GM18502 (cell line): ENCODE results near the gene TRAPPC10.

Experiments
- ATAC-seq: cut with Tn5 transposase; IDR thresholded peaks from one replicate; pipeline ENCODE4 v1.9.1; 2021; ENCODE audit warnings: mild to moderate bottlenecking; ENCODE audit not compliant: unreplicated experiment, poor library complexity

Gene TRAPPC10

DNA sequence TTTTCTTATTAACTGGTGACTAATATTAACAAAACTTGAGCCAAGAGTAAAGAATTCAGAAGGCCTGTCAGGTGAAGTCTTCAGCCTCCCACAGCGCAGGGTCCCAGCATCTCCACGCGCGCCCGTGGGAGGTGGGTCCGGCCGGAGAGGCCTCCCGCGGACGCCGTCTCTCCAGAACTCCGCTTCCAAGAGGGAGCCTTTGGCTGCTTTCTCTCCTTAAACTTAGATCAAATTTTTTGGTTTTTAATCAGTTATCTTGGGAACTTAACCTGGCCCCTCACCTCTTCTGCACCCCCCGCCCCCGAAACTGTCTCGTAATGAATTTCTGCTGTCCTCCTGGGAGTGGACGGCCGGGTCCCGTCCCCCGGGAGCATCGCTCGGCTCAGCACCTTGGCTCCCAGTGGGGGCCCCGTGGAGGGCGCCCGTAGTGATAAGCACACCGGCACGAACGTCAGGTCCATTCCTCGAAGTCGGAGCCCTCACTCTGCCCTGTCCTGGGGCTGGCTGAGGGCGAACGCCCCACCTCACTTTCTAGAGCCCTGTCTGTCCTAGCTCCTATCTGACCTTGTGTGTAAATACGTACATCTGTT is 29.5 kb upstream of the TRAPPC10 start:
- no peak for ATAC-seq

DNA sequence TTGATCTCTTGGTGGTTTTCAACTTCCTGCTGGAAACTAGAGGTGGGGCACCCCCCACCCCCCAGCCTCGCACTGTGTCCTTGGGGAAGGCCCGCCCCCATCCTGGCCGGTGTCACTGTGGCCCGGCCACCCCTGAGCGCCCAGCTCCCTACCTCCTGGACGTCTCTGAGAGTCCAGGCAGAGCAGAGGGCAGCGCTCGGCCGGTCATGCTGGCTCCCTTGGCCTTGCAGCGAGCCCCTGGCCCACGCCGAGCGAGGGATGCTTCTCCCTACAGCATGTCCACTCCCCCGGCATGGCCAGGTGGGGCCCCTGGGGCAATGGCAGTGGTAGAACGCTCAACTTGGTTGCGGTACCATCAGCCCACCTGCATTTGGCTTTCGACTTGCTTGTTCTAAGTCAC is 28.7 kb upstream of the TRAPPC10 start:
- no peak for ATAC-seq

DNA sequence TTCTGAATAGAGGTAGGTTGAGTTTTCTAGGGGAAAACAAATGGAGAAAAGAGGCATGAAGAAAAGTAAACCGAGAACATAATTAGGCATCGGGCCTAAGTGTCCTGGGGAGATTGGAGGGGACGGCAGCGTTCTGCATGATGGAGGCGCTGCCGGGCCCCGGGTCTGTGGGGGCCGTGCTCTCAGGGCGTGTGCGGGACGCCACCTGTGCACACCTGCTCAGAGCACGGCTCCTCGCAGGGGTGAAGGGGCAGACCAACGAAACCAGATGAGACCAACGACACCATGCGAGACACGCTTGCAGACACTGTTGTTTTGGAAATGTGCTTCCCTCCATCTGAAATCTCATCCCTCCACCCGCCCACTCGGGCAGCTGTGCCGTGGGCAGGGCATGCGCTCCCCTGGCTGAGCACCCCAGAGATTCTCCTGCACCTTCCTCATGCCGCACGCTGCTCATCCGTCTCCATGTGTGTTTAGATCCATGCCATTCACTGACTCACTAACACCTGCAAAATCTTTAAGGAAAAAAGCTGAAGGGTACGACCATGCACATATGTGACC is 28.2 kb upstream of the TRAPPC10 start:
- ATAC-seq, result no peak

DNA sequence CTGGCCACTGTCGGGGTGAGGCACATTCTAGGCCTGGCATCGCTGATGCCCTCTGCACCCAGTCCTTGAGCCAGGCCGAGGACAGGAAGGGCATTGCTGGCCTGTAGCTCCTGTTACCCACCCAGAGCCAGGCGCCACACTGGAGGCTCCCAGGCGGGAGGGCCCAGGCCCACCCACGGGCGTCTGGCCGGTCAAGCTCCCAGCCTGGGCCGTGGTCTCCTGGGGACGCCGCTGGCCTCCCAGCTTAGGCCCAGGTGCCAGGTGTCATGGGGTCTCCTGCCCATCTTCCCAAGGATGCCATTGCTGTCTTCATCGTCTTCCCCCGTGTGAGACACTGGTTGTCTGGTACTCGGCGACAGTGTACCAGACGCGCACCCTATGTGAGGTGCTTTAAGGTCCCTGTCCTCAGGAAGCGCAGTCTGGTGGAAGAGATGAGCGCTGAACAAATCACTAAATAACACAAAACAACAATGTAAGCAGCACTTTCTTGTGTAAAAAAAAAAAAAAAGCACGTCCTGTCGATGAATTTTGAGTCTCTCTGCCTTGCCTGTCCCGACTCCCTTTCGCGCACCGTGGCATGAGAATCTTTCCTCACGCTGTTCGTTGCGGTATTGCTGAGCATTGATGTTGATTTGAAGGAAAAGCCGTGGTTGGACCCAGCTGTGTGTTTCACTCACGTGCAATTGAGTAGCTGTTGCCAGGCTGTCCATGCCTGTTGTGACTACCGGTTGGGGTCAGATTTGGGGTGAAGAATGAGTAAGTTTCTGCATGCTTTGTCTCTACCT is 27.0 kb upstream of the TRAPPC10 start:
- ATAC-seq, result no peak

DNA sequence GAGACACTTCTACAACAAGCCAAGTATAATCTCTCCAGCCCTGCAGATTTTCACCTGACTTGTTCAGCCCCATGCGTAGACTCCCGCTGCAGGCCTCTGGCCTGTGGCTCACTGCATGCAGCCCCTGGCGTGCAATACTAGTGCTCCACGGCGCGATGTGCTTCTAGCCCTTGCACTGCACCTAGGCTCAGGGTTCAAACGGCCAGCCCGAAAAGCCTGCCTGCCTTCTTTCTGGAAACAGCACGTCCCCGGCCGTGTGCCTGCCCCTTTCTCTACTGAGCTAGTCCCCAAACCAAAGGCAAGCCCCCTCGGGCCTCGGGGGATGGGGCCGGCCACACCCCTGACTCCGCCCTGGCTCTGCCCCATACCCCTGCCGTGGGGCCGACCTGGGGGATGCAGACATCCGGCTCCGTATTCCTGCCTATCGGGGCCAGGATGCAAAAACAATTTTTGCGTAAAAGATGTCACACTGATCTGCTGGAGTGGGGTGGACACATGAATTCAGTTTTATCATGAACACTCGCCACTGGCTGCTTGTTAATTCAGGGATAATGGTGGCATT is 26.3 kb upstream of the TRAPPC10 start:
- ATAC-seq, result no peak

DNA sequence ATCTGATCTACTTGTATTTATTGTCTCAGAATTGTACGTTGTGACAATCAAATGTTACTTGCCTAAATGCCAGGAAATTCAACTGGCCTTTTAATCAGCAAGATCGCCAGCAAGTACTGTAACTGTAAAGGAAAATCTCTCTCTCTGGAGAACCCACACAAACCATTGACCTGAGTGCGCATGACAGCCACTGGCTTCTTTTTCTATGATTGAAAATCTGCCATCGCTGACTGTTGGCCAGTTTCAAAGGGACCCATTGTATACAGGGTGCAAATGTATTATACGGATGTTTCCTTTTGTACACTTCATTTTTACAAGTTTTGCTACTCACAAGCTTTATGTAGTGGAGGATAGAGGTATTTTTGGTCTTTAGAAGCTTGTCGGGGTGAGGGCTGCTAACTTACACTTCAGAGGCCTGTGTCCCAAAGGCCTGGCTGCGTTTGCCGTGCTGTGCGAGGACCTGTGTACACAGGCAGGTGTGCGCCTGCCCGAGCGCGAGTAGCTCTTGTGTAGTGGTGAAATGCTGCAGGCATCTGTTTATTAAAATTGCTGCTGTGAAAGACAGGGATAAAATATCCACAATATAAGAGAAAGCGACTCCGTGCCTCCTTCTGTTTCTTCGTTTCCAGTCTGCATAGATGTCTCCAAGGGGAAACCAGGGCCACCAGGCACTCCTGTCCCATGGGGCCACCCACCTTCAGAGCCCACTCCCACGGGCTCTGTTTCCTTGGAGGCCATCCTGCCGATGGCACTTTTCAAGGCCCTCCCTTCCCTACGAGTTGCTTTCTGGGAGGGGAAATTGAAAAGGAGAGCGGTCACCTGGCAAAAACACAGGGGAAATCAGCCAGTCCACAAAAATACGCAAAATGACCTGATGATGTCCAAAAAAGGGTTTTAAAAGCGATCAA is 25.3 kb upstream of the TRAPPC10 start:
- no peak for ATAC-seq

DNA sequence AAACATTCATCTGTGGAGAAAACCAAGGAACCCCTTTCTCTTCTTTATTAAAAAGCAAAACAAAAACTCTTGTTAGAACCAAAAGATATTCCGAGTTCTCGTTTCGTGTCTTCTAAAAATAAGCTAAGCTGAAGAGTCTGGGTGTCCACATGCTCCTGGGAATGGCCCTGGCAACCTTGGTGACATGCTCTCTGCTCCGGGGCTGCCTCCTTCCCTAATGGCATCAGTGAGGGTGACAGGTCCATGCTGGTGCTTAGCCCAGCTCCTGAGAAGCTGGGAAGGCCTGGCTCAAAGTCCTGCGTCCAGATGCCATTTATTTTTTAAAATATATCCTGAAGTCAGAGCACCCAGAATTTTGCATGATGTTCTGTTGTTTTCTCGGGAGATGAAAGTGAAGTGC is 24.6 kb upstream of the TRAPPC10 start:
- no peak for ATAC-seq

DNA sequence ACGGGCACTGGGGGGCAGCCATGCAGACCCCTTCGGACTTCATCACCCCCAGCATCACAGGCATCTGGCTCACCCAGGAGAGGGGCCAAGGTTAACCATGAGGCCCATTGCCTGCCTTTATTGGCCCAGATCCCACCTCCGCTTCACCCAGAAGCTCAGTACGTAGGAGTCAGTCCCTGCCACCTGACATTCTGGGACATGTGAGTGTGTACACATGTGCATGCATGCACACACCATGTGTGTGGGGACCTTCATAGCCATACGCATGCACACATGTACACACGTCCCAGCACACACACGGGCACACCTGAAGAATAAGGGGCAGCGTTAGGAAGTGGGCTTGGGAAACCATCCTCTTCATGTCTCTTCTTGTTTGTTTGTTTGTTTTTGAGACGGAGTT is 24.1 kb upstream of the TRAPPC10 start:
- ATAC-seq, result no peak

DNA sequence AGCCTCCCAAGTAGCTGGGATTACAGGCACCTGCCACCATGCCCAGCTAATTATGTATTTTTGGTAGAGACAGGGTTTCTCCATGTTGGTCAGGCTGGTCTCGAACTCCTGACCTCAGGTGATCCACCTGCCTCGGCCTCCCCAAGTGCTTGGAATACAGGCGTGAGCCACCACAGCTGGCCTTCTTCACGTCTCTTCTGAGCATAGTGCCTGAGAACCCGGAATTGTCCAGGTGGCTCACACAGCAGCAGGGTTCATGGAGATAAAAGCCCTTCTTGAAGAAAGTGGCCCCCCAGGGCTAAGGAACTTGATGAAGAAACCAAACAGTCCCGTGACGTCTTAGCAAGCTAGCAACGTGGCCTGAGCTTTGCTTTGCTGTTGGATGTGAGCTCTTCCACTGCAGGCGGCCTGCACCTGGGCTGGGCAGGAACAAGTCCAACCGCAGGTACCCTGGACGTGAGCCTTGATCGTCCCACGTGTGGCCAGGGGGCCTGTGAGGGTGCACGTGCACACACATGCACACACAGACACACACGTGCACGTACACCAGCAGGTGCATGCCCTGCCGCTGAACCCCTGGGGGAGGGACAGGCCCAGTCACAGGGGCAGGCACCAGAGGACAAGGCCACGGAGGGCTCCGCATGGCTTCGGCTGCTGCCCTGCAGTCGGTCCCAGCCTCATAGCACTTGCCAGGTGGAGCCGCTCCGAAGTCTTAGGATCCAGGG is 23.4 kb upstream of the TRAPPC10 start:
- ATAC-seq, result no peak

DNA sequence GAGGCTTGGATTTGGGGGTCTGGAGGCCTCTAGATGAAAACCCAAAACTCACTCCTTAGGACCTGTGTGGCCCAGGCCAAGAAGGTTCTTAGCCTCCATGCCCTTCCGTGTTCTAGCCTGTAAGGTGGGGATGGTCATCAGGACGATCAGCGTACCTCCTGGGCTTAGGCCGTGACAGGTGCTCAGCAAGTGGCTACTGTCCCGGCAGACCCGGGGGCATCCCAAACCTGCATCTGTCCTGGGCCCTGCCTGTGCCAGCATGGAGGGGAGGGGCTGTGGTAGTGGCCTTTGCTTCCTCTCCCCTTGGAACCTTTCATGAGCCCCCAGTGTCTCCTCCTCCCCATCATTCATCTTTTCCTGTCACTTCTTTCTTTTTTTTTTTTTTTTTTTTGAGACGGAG is 22.7 kb upstream of the TRAPPC10 start:
- ATAC-seq, result no peak

DNA sequence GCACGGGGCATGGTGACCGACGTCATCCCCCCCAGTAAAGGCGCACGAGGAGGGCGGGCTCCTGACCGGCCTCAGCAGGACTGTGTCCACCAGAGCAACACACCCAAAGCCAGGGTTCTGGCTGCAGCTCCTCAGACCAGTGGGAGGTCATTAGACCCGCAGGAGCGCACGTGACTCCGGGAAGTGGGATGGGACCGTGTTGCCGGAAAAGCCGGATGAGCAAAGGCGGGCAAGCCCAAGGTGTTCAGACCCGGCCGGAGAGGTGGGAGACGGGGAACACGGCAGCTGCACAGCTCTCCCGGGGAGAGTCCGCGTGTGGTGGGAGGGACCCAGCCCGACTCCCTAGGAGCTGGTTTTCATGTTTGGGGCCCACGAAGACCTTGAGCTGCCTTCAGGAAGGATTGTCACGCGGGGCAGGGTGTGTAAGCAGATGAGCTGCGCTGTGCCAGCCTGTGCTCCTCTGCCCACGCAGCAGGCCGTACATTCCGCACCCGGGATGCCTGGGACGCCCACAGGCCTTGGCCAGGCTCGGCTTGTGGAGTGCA is 20.6 kb upstream of the TRAPPC10 start:
- ATAC-seq, result no peak

DNA sequence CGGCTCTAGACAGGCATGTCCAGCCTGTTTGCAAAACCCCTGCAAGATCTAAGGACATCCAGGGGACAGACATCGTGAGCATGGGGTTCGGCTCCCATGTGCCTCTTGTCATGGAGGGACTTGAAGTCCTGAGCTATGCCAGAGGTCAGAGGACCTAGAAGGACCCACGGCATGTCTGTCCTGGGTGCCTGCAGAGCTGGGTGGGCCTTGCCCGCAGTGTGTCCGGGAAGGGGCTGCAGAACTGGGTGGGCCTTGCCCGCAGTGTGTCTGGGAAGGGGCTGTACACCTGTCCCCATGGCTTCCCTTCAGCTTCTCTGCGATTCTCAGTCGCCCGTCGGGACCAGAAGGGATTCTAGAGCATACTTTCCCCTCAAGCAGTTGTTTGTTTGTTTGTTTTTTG is 20.0 kb upstream of the TRAPPC10 start:
- no peak for ATAC-seq

DNA sequence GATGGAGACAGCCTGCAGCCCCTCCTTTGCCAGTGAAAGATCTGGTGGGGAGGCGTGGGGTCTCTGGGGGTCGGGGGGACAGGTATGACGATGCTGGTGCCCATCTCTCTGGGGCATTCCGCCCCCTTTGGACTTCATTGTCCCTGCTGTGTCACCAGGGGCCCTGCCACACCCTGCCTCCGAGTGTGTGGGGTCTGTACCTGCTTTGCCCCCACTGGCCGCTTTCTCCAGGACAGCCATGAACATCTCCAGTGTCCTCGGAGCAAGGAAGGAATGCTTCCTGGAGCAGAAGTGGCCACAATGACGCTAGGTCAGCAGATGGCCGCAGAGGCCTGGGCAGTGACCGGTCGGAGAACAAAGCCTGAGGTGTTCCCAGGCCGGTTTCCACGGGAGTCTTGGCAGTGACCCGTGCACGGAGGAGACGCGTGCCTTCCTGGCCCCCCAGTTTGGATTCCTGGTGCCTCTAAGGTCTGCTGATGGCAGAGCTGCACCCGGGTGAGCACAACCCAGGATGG is 18.6 kb upstream of the TRAPPC10 start:
- ATAC-seq, result no peak

DNA sequence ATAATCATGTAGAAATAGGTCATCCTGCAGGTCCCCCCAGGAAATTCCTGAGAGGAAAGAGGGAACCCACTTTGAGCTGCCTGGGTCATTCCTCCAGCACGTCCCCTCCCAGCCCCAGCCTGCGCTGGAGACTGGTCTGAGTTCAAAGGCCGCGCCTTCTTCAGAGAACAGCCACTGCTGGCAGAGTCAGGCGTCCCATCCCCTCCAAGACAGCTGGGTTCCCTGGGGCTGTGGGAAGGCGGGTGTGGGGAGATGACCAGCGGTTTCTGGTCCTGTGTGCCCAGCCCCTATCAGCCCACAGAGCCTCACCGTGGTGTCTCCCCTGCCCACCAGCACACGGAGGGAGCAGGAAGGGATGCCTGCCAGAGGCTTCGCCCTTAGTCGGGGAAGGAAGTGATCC is 18.0 kb upstream of the TRAPPC10 start:
- ATAC-seq, result no peak

DNA sequence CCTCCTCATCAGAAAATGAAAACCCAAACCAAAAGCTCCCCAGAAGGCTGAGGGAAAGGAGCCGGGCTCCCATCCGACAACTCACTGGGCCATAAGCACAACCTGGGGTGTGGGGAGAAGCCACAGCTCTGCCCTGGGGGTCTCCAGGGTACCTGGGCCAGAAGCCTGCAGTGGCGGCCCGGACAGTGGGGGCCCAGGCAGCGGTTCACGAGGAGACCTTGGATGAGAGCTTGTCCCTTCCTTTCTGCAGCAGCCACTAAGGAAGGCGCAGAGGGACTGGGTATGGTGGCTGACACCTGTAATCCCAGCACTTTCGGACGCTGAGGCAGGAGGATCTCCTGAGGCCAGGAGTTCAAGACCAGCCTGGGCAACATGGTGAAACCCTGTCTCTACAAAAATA is 17.5 kb upstream of the TRAPPC10 start:
- no peak for ATAC-seq

DNA sequence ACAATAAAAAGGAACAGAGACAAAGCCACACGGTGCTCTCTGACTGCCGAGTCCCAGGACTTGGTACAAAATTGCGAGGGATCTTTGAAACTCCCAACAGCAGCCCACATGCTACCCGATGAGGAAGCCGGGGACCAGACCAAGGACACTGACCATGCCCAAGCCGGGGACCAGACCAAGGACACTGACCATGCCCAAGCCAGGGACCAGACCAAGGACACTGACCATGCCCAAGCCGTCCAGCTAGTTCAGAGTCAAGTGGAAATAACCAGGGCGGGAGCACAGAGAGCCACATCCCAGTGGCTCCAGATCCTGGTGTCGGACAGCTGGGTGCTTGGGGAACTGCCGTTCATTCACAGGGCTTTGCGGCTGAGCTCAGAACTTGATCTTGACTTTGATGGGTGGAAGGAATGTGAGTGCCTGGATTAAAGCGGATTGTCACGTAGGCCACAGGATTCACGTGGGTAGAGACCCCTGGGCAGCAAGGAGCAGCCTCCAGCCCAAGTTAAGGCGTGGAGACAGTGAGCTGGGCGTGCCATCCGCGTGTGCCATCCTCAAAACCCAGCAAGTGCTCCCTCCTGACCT is 16.5 kb upstream of the TRAPPC10 start:
- ATAC-seq, result no peak

DNA sequence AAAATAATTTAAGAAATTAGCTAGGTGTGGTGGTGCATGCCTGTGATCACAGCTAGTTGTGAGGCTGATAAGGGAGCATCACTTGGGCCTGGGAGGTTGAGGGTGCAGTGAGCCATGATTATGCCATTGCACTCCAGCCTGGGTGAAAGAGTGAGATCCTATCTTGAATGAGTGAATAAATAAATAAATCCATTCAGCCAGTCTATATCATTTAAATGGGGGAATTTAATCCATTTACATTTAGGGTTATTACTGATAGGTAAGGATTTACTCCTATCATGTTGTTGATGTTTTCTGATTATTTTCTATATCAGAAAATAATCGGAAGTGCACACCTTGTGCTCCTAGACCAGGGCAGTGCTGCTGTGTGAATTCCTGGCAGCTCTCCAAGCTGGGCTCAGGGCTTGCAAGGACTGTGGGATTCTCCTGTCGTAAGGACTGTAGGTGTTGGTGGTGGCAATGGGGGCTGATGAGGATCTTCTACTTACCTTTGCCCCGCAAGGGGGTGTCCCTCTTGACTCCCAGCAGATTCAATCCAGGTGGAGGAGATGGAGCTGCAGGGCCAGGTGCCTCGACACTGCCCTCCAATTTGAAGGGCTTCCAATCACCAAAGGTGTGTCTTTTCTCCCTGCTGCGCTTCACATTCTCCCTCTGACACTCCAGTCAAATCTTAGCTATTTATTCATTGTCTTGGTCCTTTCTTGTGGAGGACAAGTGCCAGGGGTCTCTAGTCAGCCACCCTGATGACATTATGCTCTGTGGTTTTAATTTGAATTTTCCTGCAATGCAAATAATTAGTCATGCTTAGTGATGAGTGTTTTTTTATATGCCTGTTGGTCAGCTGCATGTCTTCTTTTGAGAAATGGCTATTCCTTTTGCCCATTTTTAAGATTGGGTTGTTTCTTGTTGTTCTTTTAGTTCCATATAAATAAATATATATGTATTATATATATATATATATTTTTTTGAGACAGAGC is 14.1 kb upstream of the TRAPPC10 start:
- ATAC-seq, result no peak

DNA sequence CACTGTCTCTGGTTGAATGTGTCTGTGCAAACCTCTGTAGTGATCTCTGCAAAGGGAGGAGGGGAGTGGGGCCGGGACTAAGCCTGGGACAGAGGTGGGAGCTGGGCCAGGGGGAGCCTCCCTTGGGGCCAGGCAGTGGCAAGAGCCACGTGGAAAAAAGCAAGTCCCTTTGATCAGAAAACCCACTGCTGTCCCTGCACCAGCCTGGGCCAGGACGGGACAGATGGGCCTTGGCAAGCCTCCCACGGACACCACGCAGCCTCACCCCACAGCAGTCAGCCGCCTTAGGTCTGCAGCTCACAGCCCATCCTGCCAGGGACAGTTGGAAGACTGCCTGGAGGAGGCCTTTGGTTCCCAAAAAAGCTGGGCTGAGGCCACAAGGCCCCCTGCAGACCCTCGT is 11.7 kb upstream of the TRAPPC10 start:
- no peak for ATAC-seq
